ENCODE data around the gene NELFE. TPM values are rescaled to one million over a fixed set of nuclear protein-coding genes. Genes with fewer than 3 reads are reported as not detected.

The NELFE gene
- total and polyA plus RNA-seq, 2 of the 13 experiments (the other 11 are each of a cell fraction or from before 2014, with no cell fraction given) = 51.3 to 69.8 TPM

- no peak for TF ChIP-seq SOX13 (IDR thresholded peaks at IDR 0.05)
- no peak for TF ChIP-seq SOX13 (CRISPR knock-in tag; conservative IDR thresholded peaks at IDR 0.05 in 1 of 2, IDR thresholded peaks at IDR 0.05 in 1 of 2)
- no peak for TF ChIP-seq THAP8 (CRISPR knock-in tag; IDR thresholded peaks at IDR 0.05; ENCODE audit: borderline replicate concordance)
- no peak for TF ChIP-seq ZNF691 (CRISPR knock-in tag; IDR thresholded peaks at IDR 0.05; ENCODE audit: borderline replicate concordance, low read depth)
- TF ChIP-seq ARHGAP35 (CRISPR knock-in tag; IDR thresholded peaks at IDR 0.05; ENCODE audit: borderline replicate concordance) = peak; percentile 59; the same call in 1 of the 2 replicates
- peak; percentile 6; the same call in 1 of the 2 replicates for TF ChIP-seq FOSL2 (CRISPR knock-in tag; IDR thresholded peaks at IDR 0.05)
- no peak for TF ChIP-seq ZNF597 (CRISPR knock-in tag; IDR thresholded peaks at IDR 0.05)
- TF ChIP-seq ZNF3 (CRISPR knock-in tag; IDR thresholded peaks at IDR 0.05) = no peak
- no peak for TF ChIP-seq ZNF101 (CRISPR knock-in tag; IDR thresholded peaks at IDR 0.05; ENCODE audit: borderline replicate concordance, low read depth)
- TF ChIP-seq ZSCAN31 (CRISPR knock-in tag; IDR thresholded peaks at IDR 0.05; ENCODE audit: low read depth) = no peak
- no peak for TF ChIP-seq ZNF878 (CRISPR knock-in tag; IDR thresholded peaks at IDR 0.05)
- TF ChIP-seq RARA (CRISPR knock-in tag; IDR thresholded peaks at IDR 0.05) = no peak
- no peak for TF ChIP-seq ATAD3A (CRISPR knock-in tag; IDR thresholded peaks at IDR 0.05)
- TF ChIP-seq HBP1 (CRISPR knock-in tag; IDR thresholded peaks at IDR 0.05; ENCODE audit: low read depth) = no peak
- no peak for TF ChIP-seq ZNF589 (CRISPR knock-in tag; conservative IDR thresholded peaks at IDR 0.05)
- TF ChIP-seq MLLT10 (CRISPR knock-in tag; IDR thresholded peaks at IDR 0.05) = no peak
- TF ChIP-seq ZBTB44 (CRISPR knock-in tag; IDR thresholded peaks at IDR 0.05) = 0 out of 2 replicates have a peak, but pooled peaks have one; percentile 9
- no peak for TF ChIP-seq MBD4 (IDR thresholded peaks at IDR 0.05; ENCODE audit: borderline replicate concordance, low read length)
- TF ChIP-seq ZNF232 (CRISPR knock-in tag; IDR thresholded peaks at IDR 0.05; ENCODE audit: borderline replicate concordance) = no peak
- 0 out of 2 replicates have a peak, but pooled peaks have one; percentile 7 for TF ChIP-seq CBFB (CRISPR knock-in tag; IDR thresholded peaks at IDR 0.05)
Measured at GRCh38 chr6:31946370-31946885, 12.3 kb downstream of the NELFE start (continued).
